SW 1271 (cell line): Measurements from ENCODE around the gene YPEL1.
"Not testable (repeated sequence)": the region's sequence is repeated elsewhere in the genome, so short reads cannot be mapped to it uniquely, and the experiment has no call there.

Source experiments
- DNase-seq, 2 experiments: peaks; one replicate each; lab custom pipeline; 2025; lab: John Stamatoyannopoulos, UW

YPEL1 gene

DNA sequence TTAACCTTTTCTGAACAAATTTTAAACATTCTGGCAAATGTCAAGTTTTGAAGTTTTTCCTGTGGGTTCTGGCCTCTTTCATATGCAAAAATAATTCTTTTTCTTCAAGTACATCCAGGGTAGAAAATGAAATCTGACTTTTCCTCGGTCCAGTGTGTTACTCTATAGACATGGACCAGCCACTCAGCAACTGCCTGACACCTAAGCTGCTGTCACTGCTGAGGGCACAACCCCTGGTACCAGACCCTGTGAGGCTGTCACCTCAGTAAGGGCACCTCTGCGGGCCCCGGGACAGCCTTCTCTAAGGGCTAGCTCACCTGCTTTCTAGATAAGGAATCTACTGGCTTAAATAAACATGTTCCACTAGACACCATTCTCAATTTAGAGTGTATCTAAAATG, 36.0 kb downstream of the YPEL1 start:
- no peak for DNase-seq

DNA sequence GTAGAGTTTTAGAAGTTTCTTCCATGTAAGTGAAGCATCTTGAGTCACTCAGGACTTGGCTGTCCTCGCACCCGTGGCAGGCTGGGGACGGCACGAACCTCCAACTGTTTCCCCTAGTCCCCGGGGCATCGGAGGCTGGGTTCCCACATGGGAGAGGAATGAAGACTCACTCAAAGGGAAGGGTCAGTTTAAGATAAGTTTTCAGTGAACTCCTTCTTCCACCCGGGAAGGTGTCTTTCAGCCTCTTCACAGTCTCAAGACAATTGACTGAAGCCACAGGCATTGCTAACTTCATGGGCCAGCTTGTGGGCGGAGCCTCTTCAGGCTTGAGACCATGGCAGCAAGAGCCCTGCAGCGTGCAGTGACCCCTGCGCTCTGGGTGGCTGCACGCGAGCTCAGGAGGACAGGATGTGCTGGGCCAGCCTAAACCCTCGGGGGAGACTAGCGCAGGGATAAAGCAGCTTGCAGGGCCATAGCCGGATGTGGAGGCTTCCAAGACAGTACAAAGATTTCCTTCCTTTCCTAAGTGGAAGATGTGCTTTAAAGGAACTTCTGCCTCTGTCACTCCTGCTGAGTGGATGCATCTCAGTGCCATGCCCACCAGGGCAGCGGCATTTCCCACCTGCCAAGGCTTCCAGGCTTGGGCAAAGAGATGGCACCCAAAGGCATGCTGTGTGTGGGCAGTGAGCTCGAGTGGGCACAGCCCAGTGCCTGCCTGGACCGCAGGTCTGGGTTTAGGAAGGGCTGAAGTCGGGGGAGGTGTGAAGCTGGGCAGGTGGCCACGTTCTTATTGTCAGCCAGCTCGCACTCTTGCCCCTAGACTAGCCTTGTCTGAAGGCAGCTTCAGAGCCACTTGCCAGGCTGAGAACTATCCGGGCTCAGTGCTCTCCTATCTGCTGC, 36.9 kb downstream of the YPEL1 start:
- DNase-seq = no peak

DNA sequence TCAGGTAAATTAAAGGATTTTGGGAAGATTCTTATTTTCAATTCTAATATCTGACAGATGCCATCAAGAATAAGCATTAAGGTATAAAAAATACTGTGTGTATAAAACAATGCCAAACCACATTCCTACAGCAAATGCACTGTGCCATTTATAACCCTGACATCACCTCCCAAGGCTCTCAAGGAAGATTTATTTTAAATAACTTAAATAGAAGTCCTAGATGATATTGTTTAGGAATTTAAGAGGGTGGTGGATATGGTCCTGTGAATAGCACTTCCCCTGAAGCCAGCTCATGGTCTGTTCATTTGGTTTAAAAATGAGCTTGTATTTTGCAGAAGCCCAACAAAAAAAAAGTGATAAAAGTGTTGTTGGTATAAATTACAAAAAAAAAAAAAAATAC, 37.7 kb downstream of the YPEL1 start:
- no peak for DNase-seq

DNA sequence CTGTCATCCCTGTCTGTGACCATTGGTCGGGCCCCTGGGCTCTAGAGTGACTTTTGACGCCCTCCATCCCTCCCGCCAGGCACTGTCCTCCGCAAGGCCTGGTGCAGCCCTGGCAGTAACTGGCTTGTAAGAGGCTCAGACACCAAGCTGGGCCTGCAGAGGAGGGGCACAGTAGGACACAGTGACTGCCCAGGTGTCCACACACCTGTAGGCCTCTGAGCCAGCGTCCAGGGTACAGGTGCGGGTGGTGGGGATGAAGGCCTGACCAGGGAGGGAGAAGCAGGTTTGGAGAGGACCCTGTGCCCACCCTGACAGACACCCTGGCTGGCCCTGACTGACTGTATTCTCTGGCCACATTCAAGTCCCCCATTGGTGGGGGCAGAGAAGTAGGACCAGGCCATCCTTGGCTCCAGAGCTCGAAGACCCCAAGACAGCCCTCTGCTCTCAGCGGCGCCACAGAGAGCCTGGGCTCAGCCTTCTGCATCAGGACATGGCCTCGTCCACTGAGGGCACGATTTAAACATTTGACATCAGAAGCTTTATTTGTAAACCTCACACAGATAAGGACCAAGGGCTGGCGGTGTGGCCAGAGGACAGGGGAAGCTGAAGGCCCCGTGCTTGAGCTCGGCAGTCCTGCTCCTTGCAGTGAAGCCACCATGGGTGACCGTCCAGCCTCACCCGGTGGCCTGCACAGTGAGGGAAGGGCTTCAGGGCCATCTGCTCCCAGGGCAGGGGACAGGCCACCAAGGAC, 38.4 kb downstream of the YPEL1 start:
- no peak for DNase-seq

DNA sequence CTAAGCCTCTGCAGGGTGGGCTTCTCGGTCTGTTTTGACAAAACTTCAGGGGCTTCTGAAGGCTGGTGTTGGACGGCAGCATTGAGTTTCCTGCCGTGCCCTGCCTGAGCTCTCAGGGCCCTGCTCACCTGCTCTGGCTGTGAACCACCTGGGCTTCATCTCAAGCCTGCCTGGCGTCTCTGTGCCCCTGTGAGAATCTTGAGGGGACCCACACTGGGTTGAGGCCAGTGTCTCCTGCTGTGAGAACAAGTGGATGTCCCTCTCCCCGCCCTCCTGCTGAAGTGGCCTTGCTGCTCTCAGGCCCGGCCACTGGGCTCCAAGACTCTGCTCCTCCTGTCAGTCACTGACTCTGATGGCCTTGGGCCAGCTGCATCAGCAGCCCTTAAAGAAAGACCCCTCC, 39.5 kb downstream of the YPEL1 start:
- DNase-seq = no peak

DNA sequence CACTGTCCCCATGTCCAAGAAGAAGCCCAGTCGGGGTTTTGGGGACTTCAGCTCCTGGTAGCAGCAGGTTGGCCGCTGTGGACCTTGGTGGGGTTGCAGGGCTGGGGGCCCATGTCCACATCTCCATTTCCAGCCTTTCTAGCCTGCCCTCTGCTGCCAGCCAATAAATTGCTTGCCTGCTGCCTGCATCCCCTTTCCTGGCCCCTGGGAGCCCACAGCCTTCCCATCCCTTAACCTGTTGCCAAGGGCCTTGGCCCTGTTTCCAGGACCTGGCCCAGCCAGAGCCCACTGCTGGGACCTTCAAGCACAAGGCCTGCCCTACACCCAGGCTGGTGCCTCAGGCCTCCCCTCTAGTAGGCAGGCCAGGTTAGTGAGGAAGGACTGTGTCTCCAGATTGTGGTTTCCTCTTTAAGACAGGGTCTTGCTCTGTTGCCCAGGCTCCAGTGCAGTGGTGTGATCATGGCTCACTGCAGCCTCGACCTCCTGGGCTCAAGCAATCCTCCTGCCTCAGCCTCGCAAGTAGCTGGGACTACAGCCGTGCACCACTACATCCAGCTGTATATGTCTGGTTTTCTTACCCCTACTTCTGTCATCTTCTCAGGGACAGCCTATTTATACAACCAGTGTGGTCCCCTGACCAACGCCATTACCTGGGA, 40.0 kb downstream of the YPEL1 start:
- DNase-seq = no peak

DNA sequence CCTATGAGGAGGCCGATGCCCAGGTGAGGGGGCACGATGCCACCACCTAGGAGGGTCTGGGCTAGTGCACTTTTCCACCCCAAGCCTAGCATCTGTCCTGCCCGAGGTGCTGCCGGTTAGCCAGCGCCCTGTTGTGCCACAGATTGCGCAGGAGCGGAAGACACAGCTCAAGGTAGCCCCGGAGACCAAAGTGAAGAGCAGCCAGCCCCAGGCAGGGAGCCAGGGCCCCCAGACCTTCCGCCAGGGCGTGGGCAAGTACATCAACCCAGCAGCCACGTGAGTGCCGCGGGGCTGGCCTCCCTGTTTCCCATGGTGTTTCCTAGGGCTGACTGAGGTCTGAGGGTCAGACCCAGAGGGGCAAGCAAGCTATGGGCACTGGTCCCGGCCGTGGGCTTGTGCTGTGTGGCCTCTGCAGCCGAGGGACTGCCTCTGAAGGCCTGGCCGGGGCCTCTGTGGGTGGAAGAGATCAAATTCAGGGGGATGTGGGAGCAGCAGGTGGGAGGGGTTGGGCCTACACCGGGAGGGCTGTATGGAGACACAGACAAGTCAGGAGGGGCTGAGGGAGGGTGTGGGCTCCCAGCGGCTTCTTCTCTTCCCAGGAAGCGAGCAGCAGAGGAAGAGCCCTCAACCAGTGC, 40.7 kb downstream of the YPEL1 start:
- DNase-seq = no peak

DNA sequence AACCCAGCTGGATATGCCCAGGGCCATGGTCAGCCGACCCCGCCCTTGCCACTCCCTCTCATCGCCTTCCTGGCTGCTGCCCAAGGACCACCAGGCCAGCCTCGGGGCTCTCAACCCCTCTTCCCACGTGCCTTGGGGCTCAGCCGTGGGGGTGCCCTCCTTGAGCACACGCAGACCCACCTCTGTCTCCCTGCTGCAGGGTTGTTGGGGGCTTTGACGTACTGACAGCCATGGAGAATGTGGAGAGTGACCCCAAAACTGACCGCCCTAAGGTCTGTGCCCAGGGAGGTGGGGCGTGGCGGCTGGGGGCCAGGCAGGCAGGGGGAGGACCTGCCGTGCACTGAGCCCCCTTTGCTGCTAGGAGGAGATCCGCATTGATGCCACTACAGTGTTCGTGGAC, 41.2 kb downstream of the YPEL1 start:
- no peak for DNase-seq

DNA sequence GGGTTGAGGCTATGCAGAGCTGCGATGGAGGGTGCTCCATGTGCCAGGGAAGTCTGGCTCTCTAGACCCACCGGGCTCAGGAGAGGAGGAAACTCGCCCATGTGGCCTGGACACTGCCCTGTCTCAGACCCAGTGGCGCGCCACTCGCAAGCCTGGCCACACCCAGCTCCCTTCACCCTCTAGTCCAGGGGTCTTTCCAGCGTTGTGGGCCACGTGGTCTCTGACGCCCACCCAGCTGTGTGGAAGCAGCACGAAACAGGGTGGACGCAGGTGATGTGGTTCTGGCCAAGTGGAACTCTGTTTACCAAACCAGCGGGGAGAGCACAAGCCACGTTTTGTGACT, 41.6 kb downstream of the YPEL1 start:
- no peak for DNase-seq

DNA sequence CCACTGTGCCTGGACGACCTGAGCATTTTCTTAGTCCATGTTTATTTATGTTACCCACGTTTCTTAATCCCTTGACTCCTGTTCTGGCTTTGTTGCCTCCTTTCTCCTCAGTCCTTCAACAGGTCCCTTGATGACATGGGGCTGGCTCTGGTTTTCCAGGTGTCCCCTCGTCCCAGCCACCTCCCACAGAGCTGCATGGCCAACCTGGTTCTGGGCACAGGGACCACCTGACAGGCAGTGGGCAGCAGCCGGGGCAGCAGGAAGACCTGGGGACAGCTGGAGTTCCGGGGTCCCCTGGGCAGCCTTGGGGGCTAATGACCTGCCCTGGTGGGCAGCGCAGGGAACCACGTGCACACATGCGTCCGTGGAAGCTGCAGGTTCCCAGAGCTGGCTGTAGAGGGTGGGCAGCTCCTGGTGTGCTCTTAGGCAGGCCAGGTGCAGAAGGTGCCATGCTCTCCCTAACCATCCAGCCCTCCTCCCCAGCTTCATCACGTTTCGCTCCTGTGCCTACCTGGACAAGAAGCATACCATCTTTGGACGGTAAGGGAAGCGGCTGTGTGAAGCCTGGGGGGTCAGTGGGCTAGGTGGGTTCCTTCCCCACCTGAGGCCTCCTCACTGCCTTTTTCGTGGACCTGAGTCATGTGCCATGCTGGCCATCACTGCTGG, 42.1 kb downstream of the YPEL1 start:
- no peak for DNase-seq

DNA sequence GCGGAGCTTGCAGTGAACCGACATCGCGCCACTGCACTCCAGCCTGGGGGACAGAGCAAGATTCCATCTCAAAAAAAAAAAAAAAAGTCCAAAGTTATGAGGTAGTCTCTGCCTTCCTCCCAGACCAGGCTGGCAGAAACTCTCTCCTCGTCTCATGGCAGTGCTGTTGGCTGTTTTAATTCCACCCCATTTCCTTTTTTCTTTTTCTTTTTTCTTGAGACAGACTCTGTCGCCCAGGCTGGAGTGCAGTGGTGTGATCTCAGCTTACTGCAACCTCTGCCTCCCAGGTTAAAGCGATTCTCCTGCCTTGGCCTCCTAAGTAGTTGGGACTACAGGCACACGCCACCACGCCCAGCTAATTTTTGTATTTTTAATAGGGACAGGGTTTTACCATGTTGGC, 42.7 kb downstream of the YPEL1 start:
- DNase-seq = not testable (repeated sequence)

DNA sequence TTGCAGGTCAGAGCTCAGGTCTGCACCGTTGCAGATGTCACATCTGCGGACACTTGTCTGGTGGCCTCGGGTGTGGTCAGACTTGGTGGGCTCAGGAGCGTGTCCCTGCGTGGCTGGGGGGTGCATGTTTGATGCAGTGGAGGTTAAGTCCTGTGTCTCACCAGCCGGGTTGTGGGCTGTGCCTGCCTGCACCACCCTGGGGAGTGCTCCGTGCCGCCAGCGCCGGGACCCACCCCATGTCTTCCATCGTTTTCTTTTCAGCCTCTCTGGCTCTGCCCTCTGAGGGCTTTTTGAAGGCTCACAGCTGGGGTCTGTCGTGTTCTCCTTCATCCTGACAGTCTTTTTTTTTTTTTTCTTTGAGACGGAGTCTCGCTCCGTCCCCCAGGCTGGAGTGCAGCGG, 43.8 kb downstream of the YPEL1 start:
- no peak for DNase-seq

DNA sequence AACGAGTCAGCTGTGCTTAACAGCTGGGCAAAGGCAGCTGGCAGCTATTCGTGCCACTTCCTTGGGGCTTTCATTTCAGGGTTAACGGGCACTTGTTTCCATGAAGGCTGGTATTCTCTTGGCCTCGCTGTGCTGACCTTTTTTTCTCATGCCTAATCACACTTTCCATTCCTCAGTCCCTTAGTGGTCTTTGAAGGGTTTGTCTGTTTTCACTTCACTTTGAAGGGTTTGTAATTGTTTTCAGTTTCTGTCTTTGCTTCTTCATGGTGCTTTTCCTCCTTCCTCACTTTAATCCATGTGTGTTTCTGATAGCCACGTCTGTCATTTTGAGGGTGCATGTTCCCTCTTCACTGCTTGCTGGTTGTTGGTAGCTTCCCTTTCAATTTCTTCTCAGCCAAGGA, 45.2 kb downstream of the YPEL1 start:
- no peak for DNase-seq

DNA sequence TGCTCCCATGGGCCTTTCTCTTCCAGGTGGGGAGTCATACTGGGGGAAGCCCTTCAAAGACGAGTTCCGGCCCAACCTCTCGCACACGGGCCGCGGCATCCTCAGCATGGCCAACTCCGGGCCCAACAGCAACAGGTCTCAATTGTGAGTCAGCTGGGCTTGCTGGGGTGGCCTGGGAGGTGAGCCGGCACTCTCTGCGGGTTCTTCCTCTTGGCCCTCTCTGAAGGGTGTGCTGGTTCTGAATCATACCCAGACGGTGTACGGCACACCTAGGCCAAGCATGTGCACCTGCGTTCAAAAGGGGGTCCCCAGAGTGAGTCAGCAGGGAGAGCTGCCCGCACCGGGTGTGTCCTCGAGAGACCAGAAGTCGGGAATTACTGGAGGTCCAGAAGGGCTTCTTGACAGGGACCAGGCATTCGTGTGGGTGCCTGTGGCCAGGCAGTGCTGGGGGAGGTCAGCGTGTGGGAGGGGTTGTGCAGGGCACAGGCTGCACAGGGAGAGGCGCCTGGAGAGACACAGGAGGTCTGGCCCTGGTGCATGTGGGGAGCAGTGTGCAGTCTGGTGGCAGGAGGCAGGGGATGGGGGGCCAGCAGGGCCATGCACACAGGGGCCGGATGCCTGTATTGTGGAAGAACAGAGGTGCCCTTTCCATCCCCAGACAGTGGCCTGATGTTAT, 46.8 kb downstream of the YPEL1 start:
- DNase-seq = no peak

DNA sequence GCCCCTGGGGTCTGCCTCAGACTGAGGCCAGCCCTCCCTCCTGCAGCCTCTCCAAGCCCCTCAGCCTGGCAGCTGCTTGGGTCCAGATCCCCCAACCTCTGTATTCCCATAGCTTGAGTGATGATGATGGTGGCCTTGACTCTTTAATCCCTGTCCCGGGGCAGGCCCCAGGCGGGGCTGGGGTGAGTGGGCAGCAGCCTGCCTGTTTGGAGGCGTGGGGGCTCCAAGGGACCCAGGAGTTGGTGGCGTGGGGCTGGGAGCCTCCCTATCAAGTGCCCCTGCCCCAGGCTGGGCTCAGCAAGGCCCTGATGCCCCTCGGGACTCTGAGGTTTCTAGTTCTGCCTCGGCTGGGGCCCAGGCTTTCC, 47.3 kb downstream of the YPEL1 start:
- no peak for DNase-seq

DNA sequence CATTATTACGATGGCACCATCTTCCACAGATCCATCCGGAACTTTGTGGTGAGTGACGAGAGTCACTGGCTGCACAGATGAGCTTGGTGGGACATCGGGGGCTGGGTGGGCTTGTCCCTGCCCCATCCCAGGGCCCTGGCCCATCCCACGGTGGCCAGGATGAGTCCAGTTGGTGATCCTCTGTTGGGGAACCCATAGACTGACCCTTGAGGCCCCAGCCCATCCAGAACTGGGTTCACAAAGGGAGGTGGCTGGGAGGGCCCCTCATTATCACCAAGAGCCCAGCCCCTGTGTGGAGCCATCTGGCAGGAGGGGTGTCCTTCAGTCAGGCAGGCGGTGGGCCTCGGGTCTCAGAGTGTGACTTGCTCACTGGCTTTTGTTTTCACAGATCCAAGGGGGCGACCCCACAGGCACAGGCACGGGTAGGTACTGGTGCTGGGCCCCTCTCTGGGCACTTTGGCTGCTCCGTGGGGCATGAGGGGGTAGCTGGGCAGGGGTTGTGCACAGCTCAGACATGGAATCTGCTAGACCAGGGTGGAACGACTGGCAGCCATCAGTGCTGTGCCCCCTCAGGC, 47.8 kb downstream of the YPEL1 start:
- no peak for DNase-seq

DNA sequence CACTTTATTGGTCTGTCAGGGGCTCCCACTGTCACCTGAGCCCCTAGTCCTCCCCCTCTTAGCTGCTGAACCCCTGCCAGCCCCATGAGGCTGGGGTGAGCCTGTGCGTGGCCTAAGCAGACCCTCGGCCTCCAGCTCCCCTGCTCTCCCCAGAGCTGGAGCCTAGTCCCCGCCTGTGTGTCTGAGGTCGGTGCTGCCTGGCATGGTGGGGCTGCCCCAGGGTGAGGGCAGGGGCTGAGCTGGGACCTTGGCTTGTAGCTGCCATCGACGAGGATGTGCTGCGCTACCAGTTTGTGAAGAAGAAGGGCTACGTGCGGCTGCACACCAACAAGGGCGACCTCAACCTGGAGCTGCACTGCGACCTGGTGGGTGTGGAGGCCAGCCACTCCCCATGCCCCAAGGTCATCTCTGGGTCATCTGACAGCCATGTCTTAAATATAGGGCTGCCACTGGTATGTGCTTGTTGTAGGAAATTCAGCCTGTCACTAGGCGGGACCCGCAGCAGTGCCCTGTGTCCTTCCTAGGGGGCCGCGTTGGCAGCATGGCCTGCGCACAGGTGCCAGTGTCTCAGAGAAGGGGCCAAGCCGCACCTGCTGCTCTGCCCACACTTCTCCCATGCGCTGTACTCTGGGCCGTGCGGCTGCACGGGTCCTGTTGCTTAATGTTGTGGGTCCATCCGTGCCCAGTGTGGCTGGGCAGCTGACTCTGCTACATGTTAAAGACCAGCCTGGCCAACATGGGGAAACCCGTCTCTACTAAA, 48.8 kb downstream of the YPEL1 start:
- no peak for DNase-seq

DNA sequence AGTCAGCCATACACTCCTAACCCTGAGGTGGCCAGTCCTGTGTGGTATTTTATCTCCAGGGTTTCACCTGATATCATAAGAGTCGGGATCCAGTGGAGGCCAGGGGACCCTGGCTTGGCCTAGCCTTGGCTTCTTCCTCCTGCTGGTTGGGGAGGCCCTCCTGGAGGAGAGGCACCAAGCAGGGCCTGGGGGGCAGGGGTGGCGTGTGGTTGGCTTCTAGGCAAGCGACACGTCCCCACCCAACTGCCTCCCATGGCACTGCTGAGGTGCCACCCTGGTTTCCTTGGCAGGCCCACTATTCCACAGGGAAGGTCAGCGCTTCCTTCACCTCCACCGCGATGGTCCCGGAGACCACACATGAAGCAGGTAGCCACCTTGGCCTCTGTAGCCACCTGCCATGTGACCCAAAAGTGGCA, 49.4 kb downstream of the YPEL1 start:
- no peak for DNase-seq

DNA sequence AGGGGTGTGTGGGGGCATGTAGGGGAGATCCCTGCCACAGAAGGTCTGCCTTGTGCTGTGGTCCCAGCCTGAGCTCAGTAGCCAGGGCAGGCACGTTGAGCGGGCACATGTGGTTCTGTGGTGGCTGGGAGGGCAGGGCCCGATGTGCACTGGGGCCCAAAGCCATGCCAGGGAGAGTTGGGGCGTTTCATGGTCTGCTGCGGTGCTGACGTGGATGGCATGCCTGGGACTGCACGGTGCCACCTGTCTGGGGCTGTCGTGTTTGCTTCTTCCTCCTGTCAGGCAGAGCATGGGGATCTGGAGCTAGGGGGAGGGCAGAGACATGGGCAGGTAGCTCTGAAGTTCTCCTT, 50.5 kb downstream of the YPEL1 start:
- DNase-seq = no peak

DNA sequence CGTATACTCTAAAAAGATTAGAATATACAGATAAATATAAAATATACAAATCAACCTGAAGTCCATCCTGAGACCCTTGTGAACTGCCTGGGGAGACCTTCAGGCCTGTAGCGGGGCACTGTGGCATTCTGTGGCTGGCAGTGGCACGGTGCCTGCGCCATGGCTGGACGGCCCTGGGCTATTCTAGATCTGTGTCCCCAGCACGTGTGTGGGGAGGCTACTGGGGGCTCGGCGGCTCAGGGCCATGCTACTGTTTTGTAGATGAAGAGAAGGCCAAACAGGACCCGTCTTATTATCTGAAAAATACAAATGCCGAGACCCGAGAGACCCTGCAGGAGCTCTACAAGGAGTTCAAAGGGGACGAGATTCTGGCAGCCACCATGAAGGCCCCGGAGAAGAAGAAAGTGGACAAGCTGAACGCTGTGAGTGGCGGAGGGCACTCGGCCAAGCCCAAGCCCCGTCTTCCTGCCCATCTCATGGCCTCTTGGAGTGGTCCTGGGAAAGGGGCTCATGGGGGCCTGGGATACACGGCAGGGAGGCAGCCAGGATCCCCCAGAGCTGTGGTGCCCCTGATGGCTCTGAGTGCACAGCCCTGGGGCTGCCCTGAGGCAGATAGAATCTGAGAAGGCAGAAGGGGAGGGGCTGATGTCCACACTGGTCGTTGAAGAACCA, 51.0 kb downstream of the YPEL1 start:
- DNase-seq = no peak
